Right lobe of liver (tissue), 6 donors: ENCODE results near the gene TM9SF4. TPM values are rescaled to one million over a fixed set of nuclear protein-coding genes. Genes with fewer than 3 reads are reported as not detected.
A peak's percentile ranks its signal among the peaks of the same experiment; 100 is the strongest.

Experiments
- ATAC-seq, 4 donors: fragments of 200-7000 bp; cut with Tn5 transposase; one replicate each; pipeline ENCODE4 v1.9.1; 2020; ENCODE audit warnings: mild to moderate bottlenecking in 4 of 4, moderate library complexity in 4 of 4
- DNase-seq, 3 donors: peaks; one replicate each; pipeline ENCODE4 v3.0.0-alpha.2; 2020
- H3K27ac ChIP-seq, 3 donors: fragments of 200-600 bp; one replicate each; pipeline ENCODE4 v1.8.0; 2022
- H3K27me3 ChIP-seq, 2 donors: fragments of 200-600 bp; one replicate each; pipeline ENCODE4 v1.8.0; 2022
- H3K36me3 ChIP-seq, 4 donors: fragments of 200-600 bp; sonication (generic) in 1 of 4; one replicate each; pipeline versions ENCODE4 v1.5.1 to v1.8.0; 2017 to 2022; ENCODE audit warnings: control low read depth in 1 of 4
- H3K4me1 ChIP-seq, 4 donors: fragments of 200-600 bp; sonication (generic) in 1 of 4; one replicate each; pipeline versions ENCODE4 v1.5.1 to v1.8.0; 2017 to 2022; ENCODE audit warnings: control low read depth in 1 of 4
- H3K4me3 ChIP-seq, 3 donors: fragments of 200-600 bp; one replicate each; pipeline ENCODE4 v1.8.0; 2022
- H3K9me3 ChIP-seq, 4 donors: fragments of 200-600 bp; sonication (generic) in 1 of 4; one replicate each; pipeline versions ENCODE4 v1.5.1 to v1.8.0; 2017 to 2022; ENCODE audit warnings: control low read depth in 1 of 4
- CTCF ChIP-seq, 4 donors: fragments of 200-600 bp in 3 of 4; fragments of 450-650 bp in 1 of 4; IDR thresholded peaks; one replicate each; pipeline versions ENCODE4 v1.5.1 to v1.8.0; 2016 to 2022; ENCODE audit warnings: antibody characterized with exemption in 4 of 4, mild to moderate bottlenecking in 2 of 4
- POLR2A ChIP-seq: fragments of 450-650 bp; IDR thresholded peaks from one replicate; pipeline ENCODE4 v1.6.1; 2017; ENCODE audit warnings: antibody characterized with exemption, mild to moderate bottlenecking
- WGBS: methylation state at CpG from one replicate; pipeline ENCODE4 v1.1.6; 2018; ENCODE audit warnings: low coverage, low lambda C conversion rate; ENCODE audit not compliant: insufficient coverage; ENCODE audit errors: missing lambda C conversion rate; 5-methylcytosine and 5-hydroxymethylcytosine counted together
- intact Hi-C, 2 donors: fragments of 100-400 bp; cut with DNase I; formaldehyde crosslinking; loops; one replicate each; pipeline versions ENCODE4 v1.11.2 to v1.14.1; 2022
- total RNA-seq, 6 experiments: library from RNA; depleted of rRNA in 2 of 6; stranded (reverse); fragments of >200 nt in 2 of 6; fragmentation: NEBNext Ultra II Directional in 3 of 6; extraction: Animal tissue kit (Norgen Biotek cat#: 25700) in 3 of 6; gene quantifications; one replicate each; pipeline versions ENCODE4 v1.1.0 to v1.2.4, GENCODE V29; 2016 to 2023
- donor health status: DM: no; HTN: yes; CAD: no.
- donor health status: DM: no; HTN: no; CAD: no.
- donor health status: DM: no; HTN: no; CAD: no.
- donor health status: DM: no; HTN: yes; CAD: no.
- donor health status: DM: no; HTN: yes; CAD: no.

The TM9SF4 gene
- total RNA-seq, 6 experiments from 2014 or later, result 26.9 to 33.9 (median 30.5) TPM

GRCh38 chr20:32087070-32087469 is 22.4 kb upstream of the TM9SF4 start:
- 65% methylated on average over 3 of the region's 3 CpGs for WGBS
- DNase-seq (no peak), ATAC-seq (peak in 3 of 4 donors; percentile 38 to 55 (median 51))
- intact Hi-C loops, result no loop called here
- Histone ChIP-seq H3K36me3 (no peaks in the 10 kb centered on the region), H3K9me3 (no peaks in the 10 kb centered on the region), H3K4me1 (no peaks in the 10 kb centered on the region), H3K27me3 (no peaks in the 10 kb centered on the region), H3K27ac (no peak overlapping the region), H3K4me3 (no peak overlapping the region)
- TF ChIP-seq POLR2A, result no peak
- no peak for TF ChIP-seq CTCF (IDR thresholded peaks at IDR 0.05)

- Histone ChIP-seq H3K27ac (no peak overlapping the region), H3K27me3 (no peaks in the 10 kb centered on the region), H3K4me3 (no peak overlapping the region), H3K9me3 (no peaks in the 10 kb centered on the region), H3K4me1 (no peaks in the 10 kb centered on the region), H3K36me3 (no peaks in the 10 kb centered on the region)
- DNase-seq, result no peak
- no peak for ATAC-seq
- intact Hi-C loops, result no loop called here
- TF ChIP-seq CTCF (IDR thresholded peaks at IDR 0.05), result no peak
- 100% methylated on average over 1 of the region's 3 CpGs for WGBS
These were observed 20.8 kb upstream of the TM9SF4 start for GRCh38 chr20:32088759-32089158.

- H3K27ac ChIP-seq, result no peak overlapping the region
- DNase-seq, result no peak
- H3K27me3 ChIP-seq, result no peaks in the 10 kb centered on the region
- H3K4me1 ChIP-seq, result no peaks in the 10 kb centered on the region
- 66% methylated on average over 3 of the region's 5 CpGs for WGBS
- no peak for ATAC-seq
- TF ChIP-seq CTCF (IDR thresholded peaks at IDR 0.05) (no peak), POLR2A (no peak)
- intact Hi-C loops, result loop anchor here in 1 of 2 donors (10.0 kb wide), 1 partner anchor 245 kb away; the partner anchor contains the start of gene FOXS1
- H3K4me3 ChIP-seq, result no peak overlapping the region
- H3K36me3 ChIP-seq, result no peaks in the 10 kb centered on the region
- no peaks in the 10 kb centered on the region for H3K9me3 ChIP-seq
These were observed 19.7 kb upstream of the TM9SF4 start for GRCh38 chr20:32089637-32090362.

GRCh38 chr20:32091888-32092346 is 17.6 kb upstream of the TM9SF4 start:
- H3K27me3 ChIP-seq, result no peaks in the 10 kb centered on the region
- ATAC-seq, result peak; percentile 89 to 95 (median 92)
- no peak overlapping the region for H3K27ac ChIP-seq
- TF ChIP-seq POLR2A (no peak), CTCF (IDR thresholded peaks at IDR 0.05) (peak; percentile 61 to 96 (median 94))
- no peak overlapping the region for H3K4me3 ChIP-seq
- no peaks in the 10 kb centered on the region for H3K36me3 ChIP-seq
- H3K9me3 ChIP-seq, result no peaks in the 10 kb centered on the region
- peak; percentile 74 to 82 (median 76) for DNase-seq
- 4% methylated on average over 5 of the region's 7 CpGs for WGBS
- H3K4me1 ChIP-seq, result no peaks in the 10 kb centered on the region
- intact Hi-C loops, result loop anchor here in 1 of 2 donors (10.0 kb wide), 1 partner anchor 247 kb away; the partner anchor contains the start of gene FOXS1
